HG03196 (cell line): ENCODE data around the gene GNL1.
"Not testable (repeated sequence)": the region's sequence is repeated elsewhere in the genome, so short reads cannot be mapped to it uniquely, and the experiment has no call there.

ENCODE experiments used
- ATAC-seq: cut with Tn5 transposase; IDR thresholded peaks from one replicate; pipeline ENCODE4 v1.9.1; 2021; ENCODE audit not compliant: unreplicated experiment

Gene GNL1

DNA sequence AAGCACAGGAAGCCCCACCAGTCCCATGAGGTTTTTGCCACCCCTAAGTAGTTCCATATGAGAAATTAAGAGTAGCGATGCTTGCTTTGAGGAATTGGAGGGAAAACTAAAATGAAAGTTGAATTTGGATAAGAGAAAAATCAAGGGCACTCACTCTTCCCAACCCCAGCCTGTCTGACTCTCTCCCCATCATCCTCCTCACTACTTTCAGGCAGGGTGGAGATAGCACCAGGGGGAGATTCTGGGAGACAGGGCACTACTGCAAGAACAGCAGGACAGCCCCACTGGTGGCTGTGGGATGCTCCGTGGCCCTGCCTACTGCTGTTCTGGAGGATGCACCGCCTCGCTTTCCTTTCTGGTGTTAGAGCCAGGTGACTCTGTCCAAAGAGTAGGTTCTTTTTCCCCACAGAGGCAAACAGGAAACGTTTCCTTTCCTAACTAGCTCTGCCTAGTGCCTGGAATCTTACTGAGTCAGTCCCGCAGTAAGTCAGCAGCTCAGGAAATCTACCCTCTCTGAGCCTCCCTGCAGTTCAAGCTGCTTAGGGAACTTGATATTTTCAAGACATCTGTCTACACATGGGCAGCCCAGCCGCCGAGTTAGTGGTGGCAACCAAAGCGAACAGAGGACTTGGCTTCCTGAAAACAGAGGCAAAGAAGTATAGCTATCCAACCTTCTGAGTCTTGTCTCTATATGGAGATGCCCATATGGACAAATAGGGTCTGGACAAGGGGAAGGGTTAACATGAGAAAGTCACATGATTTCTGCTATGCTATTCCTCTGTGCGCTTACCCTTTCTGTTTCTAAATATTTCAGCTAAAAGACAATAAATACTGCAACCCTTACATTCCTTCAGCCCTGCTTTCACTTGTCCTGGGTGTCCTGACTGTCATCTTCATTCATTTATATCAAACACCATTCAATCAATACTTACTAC lies 55.6 kb downstream of the GNL1 start:
- no peak for ATAC-seq

DNA sequence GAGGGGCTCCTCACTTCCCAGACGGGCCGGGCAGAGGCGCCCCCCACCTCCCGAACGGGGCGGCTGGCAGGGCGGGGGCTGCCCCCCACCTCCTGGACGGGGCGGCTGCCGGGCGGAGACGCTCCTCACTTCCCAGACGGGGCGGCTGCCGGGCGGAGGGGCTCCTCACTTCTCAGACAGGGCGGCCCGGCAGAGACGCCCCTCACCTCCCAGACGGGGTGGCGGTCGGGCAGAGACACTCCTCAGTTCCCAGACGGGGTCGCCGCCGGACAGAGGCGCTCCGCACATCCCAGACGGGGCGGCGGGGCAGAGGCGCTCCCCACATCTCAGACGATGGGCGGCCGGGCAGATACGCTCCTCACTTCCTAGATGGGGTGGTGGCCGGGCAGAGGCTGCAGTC lies 57.6 kb downstream of the GNL1 start:
- ATAC-seq: not testable (repeated sequence)

GRCh38 chr6:30497714-30498113 lies 58.6 kb downstream of the GNL1 start:
- ATAC-seq: no peak

- ATAC-seq: not testable (repeated sequence)
Observed at GRCh38 chr6:30497261-30497599, 59.1 kb downstream of the GNL1 start.

DNA sequence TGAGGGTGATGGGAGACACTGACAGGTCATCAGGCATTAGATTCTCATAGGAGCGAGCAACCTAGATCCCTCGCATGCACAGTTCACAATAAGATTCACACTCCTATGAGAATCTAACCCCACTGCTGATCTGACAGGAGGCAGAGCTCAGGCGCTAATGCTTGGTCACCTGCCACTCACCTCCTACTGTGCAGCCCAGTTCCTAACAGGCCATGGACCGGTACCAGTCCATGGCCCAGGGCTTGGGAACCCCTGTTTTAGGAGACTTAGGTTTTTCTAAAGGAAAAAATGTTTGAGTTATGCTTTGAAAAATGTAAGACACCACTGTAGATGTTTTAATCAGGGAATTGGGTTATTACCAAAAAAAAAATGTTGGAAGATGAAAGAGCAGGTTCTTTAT lies 60.3 kb downstream of the GNL1 start:
- ATAC-seq: no peak

GRCh38 chr6:30495060-30495459 lies 61.2 kb downstream of the GNL1 start:
- not testable (repeated sequence) for ATAC-seq

- ATAC-seq: no peak
Observed at GRCh38 chr6:30494291-30494861, 61.9 kb downstream of the GNL1 start.

DNA sequence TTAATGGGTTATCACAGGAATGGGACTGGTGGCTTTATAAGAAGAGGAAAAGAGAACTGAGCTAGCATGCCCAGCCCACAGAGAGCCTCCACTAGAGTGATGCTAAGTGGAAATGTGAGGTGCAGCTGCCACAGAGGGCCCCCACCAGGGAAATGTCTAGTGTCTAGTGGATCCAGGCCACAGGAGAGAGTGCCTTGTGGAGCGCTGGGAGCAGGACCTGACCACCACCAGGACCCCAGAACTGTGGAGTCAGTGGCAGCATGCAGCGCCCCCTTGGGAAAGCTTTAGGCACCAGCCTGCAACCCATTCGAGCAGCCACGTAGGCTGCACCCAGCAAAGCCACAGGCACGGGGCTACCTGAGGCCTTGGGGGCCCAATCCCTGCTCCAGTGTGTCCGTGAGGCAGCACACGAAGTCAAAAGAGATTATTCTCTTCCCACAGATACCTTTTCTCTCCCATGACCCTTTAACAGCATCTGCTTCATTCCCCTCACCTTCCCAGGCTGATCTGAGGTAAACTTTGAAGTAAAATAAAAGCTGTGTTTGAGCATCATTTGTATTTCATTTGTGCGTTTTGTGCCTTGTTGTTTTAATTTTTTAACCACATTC lies 62.5 kb downstream of the GNL1 start:
- no peak for ATAC-seq

- ATAC-seq: no peak
Observed at GRCh38 chr6:30491991-30492952, 64.0 kb downstream of the GNL1 start.
